ENCODE measurements around the gene PTCH2.

PTCH2 gene

GRCh38 chr1:44842862-44843655 lies at the start of gene PTCH2:
Gene PTCH2, minus strand, starts transcription at chr1:44843253. Its CDS starts 321 bp downstream, at chr1:44842932.
- no peak for FAIRE-seq
- no peak for DNase-seq (ENCODE audit: extremely low spot score, insufficient read length, low read depth)

- no peak for FAIRE-seq
Observed at GRCh38 chr1:44890007-44890406, 47.0 kb upstream of the PTCH2 start.

DNA sequence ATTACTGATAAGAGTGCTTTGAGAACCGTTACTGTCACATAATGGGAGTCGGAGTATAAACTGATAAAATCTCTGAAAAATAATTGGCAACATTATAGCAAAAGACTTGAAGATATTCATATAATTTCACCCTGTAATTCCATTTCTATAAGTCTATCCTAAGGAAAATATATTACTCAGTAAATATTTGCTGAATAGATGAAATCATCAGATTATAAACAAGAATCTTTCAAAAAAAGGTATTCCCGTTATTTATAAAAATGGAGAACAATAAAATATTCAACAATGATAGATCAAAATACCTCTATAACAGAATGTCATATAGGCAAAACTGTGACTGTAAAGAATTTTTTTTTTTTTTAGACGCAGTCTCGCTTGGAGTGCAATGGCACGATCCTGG lies 42.4 kb upstream of the PTCH2 start:
- no peak for DNase-seq (ENCODE audit: extremely low spot score, insufficient read length, low read depth)
- no peak for FAIRE-seq

More at GRCh38 chr1:44890007-44890406, 47.0 kb upstream of the PTCH2 start:
- DNase-seq (ENCODE audit: extremely low spot score, insufficient read length, low read depth), result no peak

GRCh38 chr1:44884746-44885145 lies 41.7 kb upstream of the PTCH2 start:
- DNase-seq (ENCODE audit: extremely low spot score, insufficient read length, low read depth) (no peak), FAIRE-seq (no peak)

DNA sequence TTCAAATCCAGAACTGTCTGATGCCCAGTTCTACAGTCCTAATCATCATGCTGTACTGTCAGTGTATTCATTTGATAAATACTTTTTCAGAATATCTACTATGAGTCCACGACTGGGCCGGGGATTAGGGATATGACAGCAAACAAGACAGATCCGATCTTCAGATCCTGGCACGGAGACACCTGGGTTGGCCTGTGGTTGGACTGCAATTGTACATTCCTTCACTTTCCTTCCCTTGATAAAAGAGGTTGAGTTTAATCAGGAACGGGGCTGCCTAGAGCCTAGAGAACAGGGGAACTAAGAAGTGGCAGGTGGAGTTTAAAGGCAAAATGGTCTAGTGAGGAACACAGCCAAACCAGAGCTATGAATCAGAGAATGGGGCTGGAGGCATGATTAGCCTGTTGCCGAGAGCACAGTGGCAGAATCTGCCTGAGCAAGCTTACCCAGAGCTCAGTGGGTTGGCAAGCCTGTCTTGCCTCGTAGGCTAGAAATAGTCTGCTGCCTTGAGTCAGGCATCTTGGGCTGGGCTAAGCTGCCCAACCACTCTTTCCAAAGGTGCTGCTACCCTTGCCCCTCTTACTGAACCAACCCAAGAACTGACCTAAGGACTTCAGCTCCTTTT lies 38.1 kb upstream of the PTCH2 start:
- DNase-seq (ENCODE audit: extremely low spot score, insufficient read length, low read depth) (no peak), FAIRE-seq (no peak)

GRCh38 chr1:44874155-44874554 lies 31.1 kb upstream of the PTCH2 start:
- no peak for FAIRE-seq

GRCh38 chr1:44870096-44870495 lies 27.0 kb upstream of the PTCH2 start:
- FAIRE-seq (no peak), DNase-seq (ENCODE audit: extremely low spot score, insufficient read length, low read depth) (no peak)

More at GRCh38 chr1:44874155-44874554, 31.1 kb upstream of the PTCH2 start:
- no peak for DNase-seq (ENCODE audit: extremely low spot score, insufficient read length, low read depth)

DNA sequence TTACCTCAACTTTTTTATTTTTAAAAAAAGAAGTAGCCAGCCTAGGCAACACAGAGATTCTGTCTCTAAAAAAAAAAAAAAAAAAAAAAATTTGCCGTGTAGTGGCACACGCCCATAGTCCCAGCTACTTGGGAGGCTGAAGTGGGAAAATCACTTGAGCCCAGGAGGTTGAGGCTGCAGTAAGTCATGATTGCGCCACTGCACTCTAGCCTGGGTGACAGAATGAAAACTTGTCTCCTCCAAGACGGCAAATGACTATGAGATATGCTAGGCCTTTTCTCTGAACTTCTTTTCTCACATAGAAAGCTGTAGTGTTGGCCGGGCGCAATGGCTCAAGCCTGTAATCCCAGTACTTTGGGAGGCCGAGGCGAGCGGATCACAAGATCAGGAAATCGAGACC lies 24.7 kb upstream of the PTCH2 start:
- no peak for FAIRE-seq

DNA sequence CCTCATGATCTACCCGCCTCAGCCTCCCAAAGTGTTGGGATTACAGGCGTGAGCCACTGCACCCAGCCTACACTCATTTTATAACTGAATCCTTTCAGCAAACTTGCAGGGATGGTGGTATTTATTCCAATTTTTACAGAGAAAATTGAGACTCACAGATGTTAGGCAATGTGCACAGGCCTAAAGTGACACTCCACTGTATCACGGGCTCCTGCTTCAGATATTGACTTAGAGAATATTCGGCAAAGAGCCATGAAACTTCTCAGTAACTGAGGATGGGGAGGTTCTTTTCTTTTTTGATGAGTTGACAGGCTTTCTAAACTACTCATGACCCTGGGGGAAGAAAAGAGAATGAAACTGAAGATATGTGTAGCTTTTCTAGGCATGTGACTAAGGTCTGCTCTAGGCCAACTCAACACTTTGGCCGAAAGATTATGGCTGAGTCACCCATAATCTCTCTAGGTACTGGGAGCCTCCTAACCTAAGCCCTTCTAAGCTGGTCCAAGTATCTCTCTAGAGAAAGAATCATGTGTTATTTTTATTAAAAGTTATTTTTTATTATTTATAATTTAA lies 19.9 kb upstream of the PTCH2 start:
- FAIRE-seq, result no peak
- no peak for DNase-seq (ENCODE audit: extremely low spot score, insufficient read length, low read depth)

More for the DNA sequence above, 24.7 kb upstream of the PTCH2 start:
- no peak for DNase-seq (ENCODE audit: extremely low spot score, insufficient read length, low read depth)

DNA sequence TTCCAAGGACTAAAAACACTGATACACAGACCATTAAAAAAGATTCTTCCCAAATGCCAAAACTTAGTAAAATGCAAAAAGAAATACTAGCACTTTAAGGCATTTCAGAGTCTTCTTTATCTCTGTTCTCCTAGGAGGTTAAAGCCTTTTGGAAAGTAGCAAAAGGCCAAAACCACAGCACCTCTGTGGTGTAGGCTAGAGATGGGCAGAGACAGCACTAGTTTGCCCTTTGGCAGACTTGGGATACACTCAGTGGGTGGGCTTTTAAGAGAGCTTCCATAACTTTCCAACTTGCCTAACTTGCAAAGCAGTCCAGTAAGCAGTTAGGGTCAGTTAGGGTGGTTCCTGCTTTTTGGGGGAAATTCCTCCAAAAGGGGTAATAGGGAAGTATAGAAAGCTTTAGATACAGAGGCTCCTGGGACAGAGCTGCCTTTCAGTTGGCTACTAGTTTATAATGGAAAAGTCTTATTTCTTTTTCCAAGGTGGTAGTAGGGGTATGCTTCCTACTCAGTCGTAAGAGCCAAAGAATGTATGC lies 17.9 kb upstream of the PTCH2 start:
- DNase-seq (ENCODE audit: extremely low spot score, insufficient read length, low read depth) (no peak), FAIRE-seq (no peak)

- FAIRE-seq (no peak), DNase-seq (ENCODE audit: extremely low spot score, insufficient read length, low read depth) (no peak)
Observed at GRCh38 chr1:44860331-44860730, 17.3 kb upstream of the PTCH2 start.

DNA sequence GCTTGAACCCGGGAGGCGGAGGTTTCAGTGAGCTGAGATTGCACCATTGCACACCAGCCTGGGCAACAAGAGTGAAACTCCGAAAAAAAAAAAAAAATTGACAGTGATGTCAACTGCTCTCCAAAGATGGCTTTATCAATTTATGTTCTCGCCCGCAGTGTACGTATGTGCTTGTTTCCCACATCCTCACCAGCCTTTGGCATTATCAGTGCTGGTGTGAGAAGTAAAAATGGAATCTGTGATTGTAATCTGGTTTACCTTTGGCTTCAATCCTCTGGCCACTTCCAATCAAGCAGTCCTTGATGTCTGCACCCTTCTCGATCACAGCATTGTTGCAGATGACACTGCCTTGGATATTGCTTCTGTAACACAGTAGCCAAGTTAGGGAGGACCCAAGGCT lies 14.4 kb upstream of the PTCH2 start:
- DNase-seq (ENCODE audit: extremely low spot score, insufficient read length, low read depth), result no peak

DNA sequence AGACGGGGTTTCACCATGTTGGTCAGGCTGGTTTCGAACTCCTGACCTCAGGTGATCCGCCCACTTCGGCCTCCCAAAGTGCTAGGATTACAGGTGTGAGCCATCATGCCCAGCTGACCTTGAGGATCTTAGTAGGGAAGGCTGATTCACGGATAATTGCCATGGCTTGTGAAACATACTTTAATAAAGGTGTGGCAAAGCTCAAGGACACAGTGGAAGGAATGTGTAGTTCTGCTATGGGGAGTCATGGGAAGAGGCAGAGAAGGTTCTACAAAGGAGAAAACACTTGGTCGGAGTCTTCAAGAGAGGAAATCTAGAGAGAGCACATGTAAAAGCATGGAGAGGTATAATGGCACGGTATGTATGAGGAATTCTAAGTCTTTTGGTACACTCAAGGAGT lies 12.7 kb upstream of the PTCH2 start:
- FAIRE-seq (no peak), DNase-seq (ENCODE audit: extremely low spot score, insufficient read length, low read depth) (no peak)

More for the DNA sequence above, 14.4 kb upstream of the PTCH2 start:
- FAIRE-seq, result no peak

- no peak for FAIRE-seq
Observed at GRCh38 chr1:44854970-44855369, 11.9 kb upstream of the PTCH2 start.

DNA sequence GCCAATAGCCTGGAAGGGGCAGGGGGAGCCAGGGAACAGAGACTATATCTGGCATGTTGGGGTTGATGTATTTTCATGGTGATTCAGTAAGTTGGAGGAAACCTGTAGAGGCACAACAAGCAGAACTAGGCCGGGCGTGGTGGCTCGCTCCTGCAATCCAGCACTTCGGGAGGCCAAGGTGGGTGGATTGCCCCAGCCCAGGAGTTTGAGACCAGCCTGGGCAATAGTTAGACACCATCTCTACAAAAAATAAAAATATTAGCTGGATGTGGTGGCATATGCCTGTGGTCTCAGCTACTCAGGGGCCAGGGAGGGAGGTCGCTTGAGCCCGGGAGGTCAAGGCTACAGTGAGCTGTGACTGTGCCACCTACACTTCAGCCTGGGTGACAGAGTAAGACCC lies 10.1 kb upstream of the PTCH2 start:
- no peak for DNase-seq (ENCODE audit: extremely low spot score, insufficient read length, low read depth)
- FAIRE-seq, result no peak

More at GRCh38 chr1:44854970-44855369, 11.9 kb upstream of the PTCH2 start:
- DNase-seq (ENCODE audit: extremely low spot score, insufficient read length, low read depth), result no peak

DNA sequence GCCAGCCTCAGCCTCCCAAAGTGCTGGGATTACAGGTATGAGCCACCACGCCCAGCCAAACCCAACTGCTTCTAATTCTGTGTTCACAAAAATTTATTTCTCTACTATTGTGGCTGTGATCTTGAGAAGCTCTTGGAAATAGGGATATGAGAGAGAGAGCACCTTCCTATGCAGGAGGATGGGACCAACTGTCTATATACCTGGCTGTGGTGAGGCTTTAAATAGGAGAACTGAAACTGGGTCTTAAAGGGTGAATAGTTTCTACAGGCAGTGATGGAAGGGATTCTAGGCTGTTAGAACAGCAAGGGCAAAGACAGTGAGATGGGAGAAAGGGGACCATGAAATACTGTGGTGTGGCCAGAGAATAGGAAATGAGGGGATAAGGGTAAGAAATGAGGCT lies 8.3 kb upstream of the PTCH2 start:
- FAIRE-seq (peak; percentile 41), DNase-seq (ENCODE audit: extremely low spot score, insufficient read length, low read depth) (no peak)

DNA sequence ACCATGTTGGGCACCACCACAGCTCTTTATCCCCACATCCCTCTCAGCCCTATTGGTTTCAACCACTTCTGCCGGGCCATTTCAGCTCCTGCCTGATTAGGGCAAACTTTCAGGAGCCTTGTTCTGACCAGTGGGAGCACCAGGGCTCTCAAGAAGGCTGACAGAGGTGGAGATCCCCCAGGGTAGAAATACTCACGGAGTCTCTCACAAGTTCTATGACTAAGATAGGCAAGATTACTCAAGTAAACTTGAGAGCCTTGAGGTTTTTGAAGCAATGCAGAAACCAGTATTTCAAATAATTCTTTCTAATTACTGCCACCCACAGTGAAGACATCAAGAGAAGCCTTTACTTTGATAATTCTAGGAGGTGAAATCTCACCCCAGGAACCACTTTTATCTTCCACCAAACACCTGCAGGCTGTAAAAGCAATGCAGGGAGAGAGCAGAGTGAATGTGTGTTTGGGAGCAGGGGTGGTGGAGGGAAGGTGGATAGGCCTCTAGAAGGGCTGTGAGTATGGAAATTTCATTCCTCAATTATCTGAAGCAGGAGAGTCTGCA lies 6.6 kb upstream of the PTCH2 start:
- FAIRE-seq (no peak), DNase-seq (ENCODE audit: extremely low spot score, insufficient read length, low read depth) (no peak)

GRCh38 chr1:44848456-44849181 lies 5.6 kb upstream of the PTCH2 start:
- FAIRE-seq (no peak), DNase-seq (ENCODE audit: extremely low spot score, insufficient read length, low read depth) (no peak)

DNA sequence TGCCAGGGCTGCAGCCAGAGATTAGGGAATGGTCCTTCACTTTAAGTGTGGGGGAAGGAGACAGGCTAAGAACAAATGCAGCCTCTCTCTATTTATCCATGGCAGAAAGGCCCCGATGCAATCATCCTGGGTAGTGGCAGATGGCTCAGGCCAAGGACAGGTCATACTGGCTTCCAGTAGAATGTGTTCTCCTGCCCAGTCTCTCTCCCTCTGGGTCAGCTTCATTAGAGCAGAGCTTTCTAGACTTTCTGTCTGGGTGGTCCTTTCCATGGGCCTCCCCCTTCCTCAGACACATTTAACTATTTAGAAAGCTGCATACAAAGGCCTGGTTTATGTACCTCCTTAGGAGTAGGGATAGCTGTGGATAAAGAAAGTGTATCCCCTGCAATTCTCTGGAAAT lies 4.8 kb upstream of the PTCH2 start:
- FAIRE-seq, result no peak
- no peak for DNase-seq (ENCODE audit: extremely low spot score, insufficient read length, low read depth)

GRCh38 chr1:44846985-44847384 lies 3.9 kb upstream of the PTCH2 start:
- FAIRE-seq (no peak), DNase-seq (ENCODE audit: extremely low spot score, insufficient read length, low read depth) (no peak)
